Measurements from ENCODE around the gene ARHGEF2. TPM values are rescaled to one million over a fixed set of nuclear protein-coding genes. Genes with fewer than 3 reads are reported as not detected.
A peak's percentile ranks its signal among the peaks of the same experiment; 100 is the strongest.

Gene ARHGEF2
- total and polyA plus RNA-seq, 2 experiments from 2014 or later, result 30.1 to 46.9 TPM

DNA sequence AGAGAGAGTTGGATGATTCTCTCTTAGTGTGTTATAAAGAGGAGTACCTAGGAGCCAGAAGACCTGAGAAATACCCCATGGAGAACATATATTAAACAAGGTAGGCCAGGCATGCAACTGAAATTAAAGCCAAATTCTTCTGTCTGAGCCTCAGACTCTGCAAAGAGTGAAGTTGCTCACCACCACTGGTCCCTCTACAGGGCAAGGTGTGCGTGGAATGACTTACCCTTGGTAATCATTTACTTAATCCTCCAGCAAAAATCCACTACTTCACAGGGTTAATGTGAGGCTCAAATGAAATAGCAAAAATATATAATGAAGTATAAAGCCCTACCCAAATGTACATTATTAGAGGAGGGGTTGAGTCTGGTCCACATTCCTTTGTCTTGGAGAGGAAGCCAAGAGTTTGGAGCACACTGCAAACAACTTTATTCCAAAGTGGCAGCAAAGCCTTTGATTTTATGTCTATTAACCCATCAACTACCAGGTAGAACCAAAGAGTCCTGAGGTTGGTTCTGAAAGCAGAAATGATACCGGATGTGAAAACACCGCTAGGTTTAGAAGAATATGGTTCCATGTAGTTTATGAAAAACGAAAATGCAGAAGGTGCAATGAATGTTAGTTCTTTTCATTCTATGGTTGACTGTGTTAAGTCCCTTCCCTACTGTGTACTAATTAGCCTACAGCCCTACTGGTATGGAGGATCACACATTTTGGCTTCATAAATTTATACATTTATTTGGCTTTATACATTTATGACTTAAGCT, 33.9 kb upstream of the ARHGEF2 start:
- DNase-seq (ENCODE audit: low spot score), result no peak
- Histone ChIP-seq H3K79me2 (peaks cover 16% of the 10 kb centered on the region), H3K9me3 (ENCODE audit: low read depth) (no peaks in the 10 kb centered on the region), H3K27me3 (no peaks in the 10 kb centered on the region), H2AFZ (no peak overlapping the region), H3K27ac (no peak overlapping the region), H3K36me3 (replicated peaks; ENCODE audit: insufficient read depth, low read depth) (peaks cover 7% of the 10 kb centered on the region), H3K9me2 (replicated peaks; ENCODE audit: insufficient read depth) (no peaks in the 10 kb centered on the region), H3K4me1 (ENCODE audit: insufficient read depth) (no peaks in the 10 kb centered on the region), H3K4me2 (no peak overlapping the region), H3K4me3 (no peak overlapping the region), H4K20me1 (ENCODE audit: insufficient read depth, poor library complexity, severe bottlenecking) (no peaks in the 10 kb centered on the region)
- TF ChIP-seq EZH2phosphoT487 (IDR thresholded peaks at IDR 0.05; ENCODE audit: low read depth, severe bottlenecking, unreplicated experiment), result no peak
- no peak for TF ChIP-seq EZH2 (IDR thresholded peaks at IDR 0.05; ENCODE audit: borderline replicate concordance)
- TF ChIP-seq, protein P1, sequence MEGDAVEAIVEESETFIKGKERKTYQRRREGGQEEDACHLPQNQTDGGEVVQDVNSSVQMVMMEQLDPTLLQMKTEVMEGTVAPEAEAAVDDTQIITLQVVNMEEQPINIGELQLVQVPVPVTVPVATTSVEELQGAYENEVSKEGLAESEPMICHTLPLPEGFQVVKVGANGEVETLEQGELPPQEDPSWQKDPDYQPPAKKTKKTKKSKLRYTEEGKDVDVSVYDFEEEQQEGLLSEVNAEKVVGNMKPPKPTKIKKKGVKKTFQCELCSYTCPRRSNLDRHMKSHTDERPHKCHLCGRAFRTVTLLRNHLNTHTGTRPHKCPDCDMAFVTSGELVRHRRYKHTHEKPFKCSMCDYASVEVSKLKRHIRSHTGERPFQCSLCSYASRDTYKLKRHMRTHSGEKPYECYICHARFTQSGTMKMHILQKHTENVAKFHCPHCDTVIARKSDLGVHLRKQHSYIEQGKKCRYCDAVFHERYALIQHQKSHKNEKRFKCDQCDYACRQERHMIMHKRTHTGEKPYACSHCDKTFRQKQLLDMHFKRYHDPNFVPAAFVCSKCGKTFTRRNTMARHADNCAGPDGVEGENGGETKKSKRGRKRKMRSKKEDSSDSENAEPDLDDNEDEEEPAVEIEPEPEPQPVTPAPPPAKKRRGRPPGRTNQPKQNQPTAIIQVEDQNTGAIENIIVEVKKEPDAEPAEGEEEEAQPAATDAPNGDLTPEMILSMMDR (IDR thresholded peaks at IDR 0.05; ENCODE audit: poor library complexity), result no peak
- WGBS (ENCODE audit: low lambda C conversion rate, missing lambda C conversion rate), result 90% methylated on average over 4 of the region's 4 CpGs

DNA sequence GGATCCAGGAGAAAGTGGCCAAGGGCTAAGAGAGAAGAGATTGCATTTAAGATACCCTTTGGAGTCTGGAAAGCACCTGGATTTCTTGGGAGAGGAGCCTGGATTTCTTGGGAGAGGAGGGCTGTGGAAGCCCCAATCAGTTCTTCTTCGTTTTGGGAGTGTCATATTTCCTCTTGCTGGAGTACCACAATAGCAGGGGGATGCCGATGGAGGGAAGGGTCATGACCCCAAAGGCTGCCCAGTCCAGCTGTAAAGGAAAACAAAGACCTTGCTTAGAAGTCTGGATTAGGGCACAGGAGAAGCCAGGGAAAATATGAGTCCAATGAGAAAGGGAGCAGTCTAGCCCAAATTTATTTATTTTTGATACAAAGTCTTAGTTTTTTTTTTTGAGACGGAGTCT, 31.1 kb upstream of the ARHGEF2 start:
- Histone ChIP-seq H3K4me2 (no peak overlapping the region), H3K9me2 (replicated peaks; ENCODE audit: insufficient read depth) (no peaks in the 10 kb centered on the region), H3K36me3 (replicated peaks; ENCODE audit: insufficient read depth, low read depth) (peaks cover 7% of the 10 kb centered on the region), H2AFZ (no peak overlapping the region), H3K79me2 (no peaks in the 10 kb centered on the region), H3K27ac (peak overlapping the region; percentile 3), H3K27me3 (no peaks in the 10 kb centered on the region), H4K20me1 (ENCODE audit: insufficient read depth, poor library complexity, severe bottlenecking) (no peaks in the 10 kb centered on the region), H3K4me1 (ENCODE audit: insufficient read depth) (no peaks in the 10 kb centered on the region), H3K9me3 (ENCODE audit: low read depth) (no peaks in the 10 kb centered on the region), H3K4me3 (no peak overlapping the region)
- 58% methylated on average over 3 of the region's 3 CpGs for WGBS (ENCODE audit: low lambda C conversion rate, missing lambda C conversion rate)
- DNase-seq (ENCODE audit: low spot score), result no peak
- TF ChIP-seq, protein P1 (IDR thresholded peaks at IDR 0.05; ENCODE audit: poor library complexity), result no peak
- no peak for TF ChIP-seq EZH2 (IDR thresholded peaks at IDR 0.05; ENCODE audit: borderline replicate concordance)
- no peak for TF ChIP-seq EZH2phosphoT487 (IDR thresholded peaks at IDR 0.05; ENCODE audit: low read depth, severe bottlenecking, unreplicated experiment)

DNA sequence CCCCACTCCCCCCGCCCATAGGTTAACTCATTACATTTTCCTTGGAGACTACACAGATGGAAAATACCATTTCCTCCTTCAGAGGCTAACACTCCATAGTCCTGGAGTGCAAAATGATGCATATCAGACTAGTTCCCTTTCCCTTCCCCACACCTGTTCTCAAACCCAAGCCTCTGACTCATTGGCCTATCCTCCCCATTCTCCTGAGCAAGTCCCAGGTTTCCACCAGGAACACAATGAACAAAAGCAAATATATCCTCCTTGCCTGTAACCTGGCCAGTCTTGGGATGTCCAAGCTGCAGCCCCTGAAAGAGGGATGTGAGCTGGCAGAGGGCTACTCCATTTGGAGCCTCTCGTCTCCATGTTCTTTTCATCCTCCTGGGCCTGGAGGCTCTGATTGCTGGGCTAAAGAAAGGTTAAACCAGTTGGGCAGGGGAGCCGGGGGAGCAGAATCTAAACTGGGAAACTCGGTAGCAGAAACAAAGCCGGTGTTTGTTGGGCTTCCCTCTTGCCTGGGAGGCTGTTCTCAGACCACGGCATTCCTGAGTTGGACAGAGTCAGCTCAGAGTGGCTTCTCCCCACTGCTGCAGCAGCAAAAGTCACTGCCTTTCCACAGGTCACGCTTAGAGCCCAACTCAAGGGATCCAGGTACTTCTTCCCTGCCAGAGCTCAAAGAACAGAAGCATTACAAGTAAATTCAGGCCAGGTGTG, 28.5 kb upstream of the ARHGEF2 start:
- no peaks in the 10 kb centered on the region for H3K9me2 ChIP-seq (replicated peaks; ENCODE audit: insufficient read depth)
- WGBS (ENCODE audit: low lambda C conversion rate, missing lambda C conversion rate), result 65% methylated on average over 7 of the region's 7 CpGs

More for the DNA sequence above, 28.5 kb upstream of the ARHGEF2 start:
- Histone ChIP-seq H2AFZ (no peak overlapping the region), H3K27ac (no peak overlapping the region), H4K20me1 (ENCODE audit: insufficient read depth, poor library complexity, severe bottlenecking) (no peaks in the 10 kb centered on the region), H3K36me3 (replicated peaks; ENCODE audit: insufficient read depth, low read depth) (no peaks in the 10 kb centered on the region), H3K79me2 (no peaks in the 10 kb centered on the region), H3K4me2 (no peak overlapping the region), H3K9me3 (ENCODE audit: low read depth) (no peaks in the 10 kb centered on the region), H3K4me1 (ENCODE audit: insufficient read depth) (no peaks in the 10 kb centered on the region), H3K27me3 (no peaks in the 10 kb centered on the region), H3K4me3 (no peak overlapping the region)
- DNase-seq (ENCODE audit: low spot score), result no peak
- TF ChIP-seq, protein P1 (IDR thresholded peaks at IDR 0.05; ENCODE audit: poor library complexity), result no peak
- TF ChIP-seq EZH2 (IDR thresholded peaks at IDR 0.05; ENCODE audit: borderline replicate concordance) (no peak), EZH2phosphoT487 (IDR thresholded peaks at IDR 0.05; ENCODE audit: low read depth, severe bottlenecking, unreplicated experiment) (no peak)

Data from hepatocyte (in vitro differentiated cells).